Gastrocnemius medialis (tissue), 4 donors: ENCODE data around the gene SLC7A14.

Experiments
- CTCF ChIP-seq, 5 experiments: fragments of 450-650 bp in 3 of 5; fragments of 200-600 bp in 2 of 5; sonication (generic) in 2 of 5; IDR thresholded peaks in 4 of 5; conservative IDR thresholded peaks in 1 of 5; 1 replicate in 4 of 5; 2 replicates in 1 of 5; pipeline ENCODE4 v1.5.1; 2016 to 2019; ENCODE audit warnings: antibody characterized with exemption in 5 of 5, mild to moderate bottlenecking in 3 of 5, moderate library complexity in 3 of 5
- POLR2A ChIP-seq, 2 donors: fragments of 450-650 bp; IDR thresholded peaks; one replicate each; pipeline ENCODE4 v1.6.1; 2017; ENCODE audit warnings: antibody characterized with exemption in 2 of 2, mild to moderate bottlenecking in 2 of 2, moderate library complexity in 2 of 2

DNA sequence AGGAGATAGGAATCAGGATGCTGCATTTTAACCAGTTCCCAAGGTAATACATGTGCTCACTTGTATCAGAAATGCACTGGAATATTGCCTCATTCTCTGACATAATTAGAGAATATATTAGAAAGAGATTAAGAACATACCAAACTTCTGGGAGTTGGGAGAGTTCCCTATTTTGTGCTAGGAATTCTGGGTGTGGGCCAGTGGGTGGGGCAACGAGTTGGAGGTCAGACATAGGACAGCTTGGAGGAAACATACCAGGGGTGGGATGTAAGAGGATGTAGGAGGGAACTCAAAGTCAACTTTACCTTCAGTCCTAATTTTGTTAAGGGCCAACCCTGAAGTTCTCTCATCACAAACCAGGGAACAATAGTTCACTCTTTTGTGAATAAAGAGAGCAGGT lies 83.6 kb downstream of the SLC7A14 start:
- TF ChIP-seq CTCF (IDR thresholded peaks at IDR 0.05 in 4 of 5, conservative IDR thresholded peaks at IDR 0.05 in 1 of 5) (no peak), POLR2A (IDR thresholded peaks at IDR 0.05) (no peak)
